Measurements from ENCODE around the gene MINAR2. TPM values are rescaled to one million over a fixed set of nuclear protein-coding genes. Genes with fewer than 3 reads are reported as not detected.

The MINAR2 gene
- total and polyA plus RNA-seq, 4 donors, result 0.09 TPM; not detected in 3

DNA sequence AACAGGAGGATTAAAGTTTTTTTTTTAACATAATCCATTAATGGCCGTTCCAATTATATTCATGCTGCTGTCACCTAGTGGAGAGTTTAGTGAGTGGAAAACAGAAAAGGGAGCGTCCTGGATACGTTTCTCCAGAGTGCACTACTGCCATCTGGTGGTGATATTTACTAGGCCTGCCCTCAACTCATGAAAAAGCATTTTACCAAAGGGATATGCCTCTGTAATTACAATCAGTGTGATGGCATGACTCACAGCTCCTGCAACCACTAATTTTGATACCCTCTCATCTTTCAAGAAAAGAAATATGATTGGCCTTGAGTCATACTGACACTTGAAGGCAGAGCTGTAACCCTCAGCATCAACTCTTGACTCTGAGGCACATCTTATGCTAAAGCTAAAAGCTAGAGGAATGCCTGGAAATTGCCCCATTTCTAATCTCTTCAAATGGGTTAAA is 20.1 kb downstream of the MINAR2 start:
- Histone ChIP-seq H3K36me3 (ENCODE audit: control insufficient read depth in 4 of 4, insufficient read depth in 4 of 4, low read length in 4 of 4) (no peaks in the 10 kb centered on the region), H3K9ac (ENCODE audit: insufficient read depth in 1 of 2, low read length in 2 of 2) (no peak overlapping the region), H3K27me3 (ENCODE audit: control insufficient read depth in 3 of 3, insufficient read depth in 3 of 3, low read length in 2 of 3) (no peaks in the 10 kb centered on the region), H3K4me3 (no peak overlapping the region), H3K4me1 (ENCODE audit: control insufficient read depth in 5 of 5, insufficient read depth in 5 of 5, low read length in 5 of 5) (peaks cover 0 to 14% (median 7%) of the 10 kb centered on the region in 5 donors), H3K27ac (ENCODE audit: low read depth in 1 of 2, low read length in 1 of 2) (no peak overlapping the region), H3K9me3 (ENCODE audit: control insufficient read depth in 4 of 4, insufficient read depth in 3 of 4, low read length in 3 of 4) (no peaks in the 10 kb centered on the region)
- ATAC-seq (ENCODE audit: insufficient read depth, low FRiP score) (peak; percentile 88), DNase-seq (peak; percentile 83 to 96 (median 93))
- TF ChIP-seq, protein P1, sequence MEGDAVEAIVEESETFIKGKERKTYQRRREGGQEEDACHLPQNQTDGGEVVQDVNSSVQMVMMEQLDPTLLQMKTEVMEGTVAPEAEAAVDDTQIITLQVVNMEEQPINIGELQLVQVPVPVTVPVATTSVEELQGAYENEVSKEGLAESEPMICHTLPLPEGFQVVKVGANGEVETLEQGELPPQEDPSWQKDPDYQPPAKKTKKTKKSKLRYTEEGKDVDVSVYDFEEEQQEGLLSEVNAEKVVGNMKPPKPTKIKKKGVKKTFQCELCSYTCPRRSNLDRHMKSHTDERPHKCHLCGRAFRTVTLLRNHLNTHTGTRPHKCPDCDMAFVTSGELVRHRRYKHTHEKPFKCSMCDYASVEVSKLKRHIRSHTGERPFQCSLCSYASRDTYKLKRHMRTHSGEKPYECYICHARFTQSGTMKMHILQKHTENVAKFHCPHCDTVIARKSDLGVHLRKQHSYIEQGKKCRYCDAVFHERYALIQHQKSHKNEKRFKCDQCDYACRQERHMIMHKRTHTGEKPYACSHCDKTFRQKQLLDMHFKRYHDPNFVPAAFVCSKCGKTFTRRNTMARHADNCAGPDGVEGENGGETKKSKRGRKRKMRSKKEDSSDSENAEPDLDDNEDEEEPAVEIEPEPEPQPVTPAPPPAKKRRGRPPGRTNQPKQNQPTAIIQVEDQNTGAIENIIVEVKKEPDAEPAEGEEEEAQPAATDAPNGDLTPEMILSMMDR (IDR thresholded peaks at IDR 0.05; ENCODE audit: control extremely low read depth, extremely low read depth), result peak; percentile 92
- 0% methylated on average over 3 of the region's 3 CpGs for WGBS, 2 donors

DNA sequence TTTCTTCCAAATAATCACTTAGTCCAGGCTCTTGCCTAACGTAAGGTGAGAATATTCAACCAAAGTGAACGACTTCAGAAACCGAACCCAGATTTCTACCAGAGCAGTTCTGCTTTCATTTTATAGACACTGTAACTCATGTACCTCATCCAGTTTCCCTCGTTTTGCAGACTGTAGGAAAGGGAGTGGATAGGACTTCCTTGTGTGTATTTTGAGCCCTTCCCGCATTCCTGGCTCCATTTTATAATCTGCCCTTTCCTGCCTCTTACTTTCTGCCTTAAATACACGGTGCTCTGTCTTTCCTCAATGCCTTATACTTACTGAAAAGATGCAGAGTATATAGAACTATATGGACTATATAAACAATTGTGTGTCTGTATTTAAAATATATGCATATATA is 20.8 kb downstream of the MINAR2 start:
- no peak for ATAC-seq (ENCODE audit: insufficient read depth, low FRiP score)
- H3K4me3 ChIP-seq, result no peak overlapping the region
- TF ChIP-seq, protein P1 (IDR thresholded peaks at IDR 0.05; ENCODE audit: control extremely low read depth, extremely low read depth), result no peak
- no peaks in the 10 kb centered on the region for H3K36me3 ChIP-seq (ENCODE audit: control insufficient read depth in 4 of 4, insufficient read depth in 4 of 4, low read length in 4 of 4)
- H3K9me3 ChIP-seq (ENCODE audit: control insufficient read depth in 4 of 4, insufficient read depth in 3 of 4, low read length in 3 of 4), result no peaks in the 10 kb centered on the region
- no peak overlapping the region for H3K9ac ChIP-seq (ENCODE audit: insufficient read depth in 1 of 2, low read length in 2 of 2)
- H3K4me1 ChIP-seq (ENCODE audit: control insufficient read depth in 5 of 5, insufficient read depth in 5 of 5, low read length in 5 of 5), result peaks cover 0 to 14% (median 7%) of the 10 kb centered on the region in 5 donors
- no peak for DNase-seq
- 70 to 77% methylated on average over 6 of the region's 6 CpGs for WGBS, 2 donors
- no peaks in the 10 kb centered on the region for H3K27me3 ChIP-seq (ENCODE audit: control insufficient read depth in 3 of 3, insufficient read depth in 3 of 3, low read length in 2 of 3)
- no peak overlapping the region for H3K27ac ChIP-seq (ENCODE audit: low read depth in 1 of 2, low read length in 1 of 2)

DNA sequence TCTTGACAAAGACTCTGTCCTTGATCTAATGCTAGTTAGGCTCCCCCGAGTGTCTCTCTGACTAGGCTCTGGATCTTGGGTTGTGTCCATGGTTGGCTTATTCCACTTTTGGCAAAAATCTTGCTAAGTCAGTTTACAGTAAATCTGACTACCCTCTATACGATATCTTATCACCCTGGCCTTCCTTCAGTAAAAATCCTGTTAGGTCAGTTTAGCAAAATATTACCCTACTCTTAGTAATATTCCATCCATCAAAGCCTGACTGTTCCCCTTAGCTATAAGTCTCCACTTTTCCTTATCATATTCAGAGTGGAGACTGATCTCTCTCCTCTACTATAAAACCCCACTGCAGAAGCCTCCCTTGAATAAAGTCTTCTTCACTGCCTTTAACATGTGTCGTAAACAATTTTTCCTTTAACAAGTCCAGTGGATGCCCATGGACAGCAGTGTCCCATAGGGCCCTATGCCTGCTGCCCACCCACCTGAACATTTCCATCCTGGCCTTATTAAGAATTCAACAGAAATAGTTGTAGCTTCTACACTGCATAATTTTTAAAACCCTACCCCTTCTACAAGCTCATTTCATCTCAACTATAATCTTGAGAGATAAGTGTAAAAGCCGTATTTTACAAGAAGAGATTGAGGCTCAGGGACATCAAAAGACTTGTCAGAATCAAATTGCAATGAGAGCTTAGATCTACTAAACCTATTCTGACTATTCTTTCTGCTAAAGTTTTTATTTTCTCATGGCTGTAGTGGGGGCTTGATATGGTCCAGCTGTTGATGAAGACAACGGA is 22.3 kb downstream of the MINAR2 start:
- Histone ChIP-seq H3K27ac (ENCODE audit: low read depth in 1 of 2, low read length in 1 of 2) (no peak overlapping the region), H3K4me3 (no peak overlapping the region), H3K9me3 (ENCODE audit: control insufficient read depth in 4 of 4, insufficient read depth in 3 of 4, low read length in 3 of 4) (no peaks in the 10 kb centered on the region), H3K36me3 (ENCODE audit: control insufficient read depth in 4 of 4, insufficient read depth in 4 of 4, low read length in 4 of 4) (no peaks in the 10 kb centered on the region), H3K9ac (ENCODE audit: insufficient read depth in 1 of 2, low read length in 2 of 2) (no peak overlapping the region), H3K4me1 (ENCODE audit: control insufficient read depth in 5 of 5, insufficient read depth in 5 of 5, low read length in 5 of 5) (peaks cover 0 to 14% (median 7%) of the 10 kb centered on the region in 5 donors), H3K27me3 (ENCODE audit: control insufficient read depth in 3 of 3, insufficient read depth in 3 of 3, low read length in 2 of 3) (no peaks in the 10 kb centered on the region)
- TF ChIP-seq, protein P1 (IDR thresholded peaks at IDR 0.05; ENCODE audit: control extremely low read depth, extremely low read depth), result no peak
- peak; percentile 31 to 68 (median 48) for DNase-seq
- WGBS, 2 donors, result 73 to 83% methylated on average over 5 of the region's 5 CpGs
- no peak for ATAC-seq (ENCODE audit: insufficient read depth, low FRiP score)

All from lung (tissue), 12 donors.